SU-DHL-6 (cell line): ENCODE data around the gene BCAN.

ENCODE experiments used
- CTCF ChIP-seq: fragments of 200-600 bp; sonication (generic); IDR thresholded peaks from one replicate; pipeline ENCODE4 v1.5.1; 2017; ENCODE audit warnings: antibody characterized with exemption, mild to moderate bottlenecking, low read length, moderate library complexity; ENCODE audit not compliant: insufficient read depth, poor library complexity, severe bottlenecking
- EZH2phosphoT487 ChIP-seq: fragments of 200-600 bp; sonication (generic), shearing (Covaris generic); conservative IDR thresholded peaks from 2 replicates; pipeline ENCODE4 v1.6.1; 2018; ENCODE audit warnings: mild to moderate bottlenecking, antibody characterized with exemption, low read length, moderate library complexity, mixed read lengths

GRCh38 chr1:156642265-156643048, 540 bp downstream of the BCAN start:
- TF ChIP-seq CTCF, result no peak
- no peak for TF ChIP-seq EZH2phosphoT487
